ENCODE measurements around the gene NRXN2. TPM values are rescaled to one million over a fixed set of nuclear protein-coding genes. Genes with fewer than 3 reads are reported as not detected.

NRXN2 gene
- total RNA-seq, 2 experiments from 2014 or later, result 0.07 to 0.22 TPM

GRCh38 chr11:64742087-64742888, 19.3 kb upstream of the NRXN2 start:
- H3K27me3 Mint-ChIP-seq, result no peaks in the 10 kb centered on the region
- no peaks in the 10 kb centered on the region for H3K9me3 Mint-ChIP-seq
- peak overlapping the region; percentile 62 for H3K4me3 Mint-ChIP-seq
- no peak overlapping the region for H3K27ac Mint-ChIP-seq
- ATAC-seq, result peak; percentile 4
- peaks cover 20% of the 10 kb centered on the region for H3K4me1 Mint-ChIP-seq (ENCODE audit: low read depth)
- no peaks in the 10 kb centered on the region for H3K36me3 Mint-ChIP-seq (ENCODE audit: low read depth)
- TF ChIP-seq CTCF (IDR thresholded peaks at IDR 0.05), result no peak
- ChIA-PET CTCF (interaction anchor here (0.5 to 6.8 kb wide), 20 partner anchors 8 to 447 kb away, joined by 3 to 54 read pairs (median 4); partner anchors contain the start of genes PYGM and SNX15), POLR2A (interaction anchor here (0.8 to 16.1 kb wide), 4 partner anchors 25 to 425 kb away, joined by 3 to 331 read pairs (median 3); partner anchors contain the start of genes PRDX5, PYGM, SF1 and TRMT112)
- peak; percentile 60 for DNase-seq
- intact Hi-C loops (cut with micrococcal nuclease), result loop anchor here (10.0 kb wide), 1 partner anchor 57 kb away; no protein-coding TSS in a partner anchor

GRCh38 chr11:64741375-64742086, 18.5 kb upstream of the NRXN2 start:
- DNase-seq (no peak), ATAC-seq (no peak)
- H3K36me3 Mint-ChIP-seq (ENCODE audit: low read depth), result no peaks in the 10 kb centered on the region
- peak overlapping the region; percentile 62 for H3K4me3 Mint-ChIP-seq
- peaks cover 24% of the 10 kb centered on the region for H3K4me1 Mint-ChIP-seq (ENCODE audit: low read depth)
- intact Hi-C loops (cut with micrococcal nuclease), result loop anchor here (10.0 kb wide), 1 partner anchor 57 kb away; no protein-coding TSS in a partner anchor
- ChIA-PET POLR2A (interaction anchor here (0.8 to 16.1 kb wide), 2 partner anchors 26 to 424 kb away, joined by 3 to 331 read pairs; partner anchors contain the start of genes PRDX5, PYGM, SF1 and TRMT112), CTCF (interaction anchor here (0.8 to 6.8 kb wide), 15 partner anchors 8 to 292 kb away, joined by 3 to 54 read pairs (median 5); no protein-coding TSS in a partner anchor)
- no peak overlapping the region for H3K27ac Mint-ChIP-seq
- H3K9me3 Mint-ChIP-seq, result no peaks in the 10 kb centered on the region
- TF ChIP-seq CTCF (IDR thresholded peaks at IDR 0.05), result no peak
- no peaks in the 10 kb centered on the region for H3K27me3 Mint-ChIP-seq

GRCh38 chr11:64739871-64740270, 16.9 kb upstream of the NRXN2 start:
- Mint-ChIP-seq H3K4me3 (no peak overlapping the region), H3K27me3 (no peaks in the 10 kb centered on the region), H3K27ac (no peak overlapping the region), H3K4me1 (ENCODE audit: low read depth) (peaks cover 26% of the 10 kb centered on the region), H3K9me3 (no peaks in the 10 kb centered on the region), H3K36me3 (ENCODE audit: low read depth) (no peaks in the 10 kb centered on the region)
- POLR2A ChIA-PET, result no interaction called here
- CTCF ChIA-PET, result interaction anchor here (0.7 to 1.0 kb wide), 3 partner anchors 24 to 290 kb away, joined by 3 read pairs; no protein-coding TSS in a partner anchor
- DNase-seq (no peak), ATAC-seq (no peak)
- intact Hi-C loops (cut with micrococcal nuclease), result loop anchor here (10.0 kb wide), 1 partner anchor 55 kb away; no protein-coding TSS in a partner anchor
- TF ChIP-seq CTCF (IDR thresholded peaks at IDR 0.05), result no peak

- ChIA-PET CTCF (interaction anchor here (0.9 kb wide), 1 partner anchor 48 kb away, joined by 9 read pairs; no protein-coding TSS in a partner anchor), POLR2A (no interaction called here)
- Mint-ChIP-seq H3K4me1 (ENCODE audit: low read depth) (peaks cover 20% of the 10 kb centered on the region), H3K27ac (peak overlapping the region; percentile 34), H3K4me3 (no peak overlapping the region), H3K36me3 (ENCODE audit: low read depth) (peaks cover 5% of the 10 kb centered on the region), H3K9me3 (no peaks in the 10 kb centered on the region), H3K27me3 (no peaks in the 10 kb centered on the region)
- no peak for ATAC-seq
- intact Hi-C loops (cut with micrococcal nuclease), result no loop called here
- DNase-seq, result no peak
- TF ChIP-seq CTCF (IDR thresholded peaks at IDR 0.05), result no peak
Measured at GRCh38 chr11:64736654-64737053, 13.7 kb upstream of the NRXN2 start.
